Mucosa of descending colon (tissue), 3 donors: ENCODE data around the gene PLEKHH2. TPM values are rescaled to one million over a fixed set of nuclear protein-coding genes. Genes with fewer than 3 reads are reported as not detected.

ENCODE experiments used
- ATAC-seq: fragments of 200-7000 bp; cut with Tn5 transposase; one replicate; pipeline ENCODE4 v1.9.1; 2020; ENCODE audit warnings: mild to moderate bottlenecking, moderate library complexity
- DNase-seq, 3 donors: peaks; one replicate each; pipeline ENCODE4 v3.0.0-alpha.2; 2020
- H3K36me3 ChIP-seq: fragments of 200-600 bp; one replicate; pipeline ENCODE4 v1.8.0; 2021; ENCODE audit warnings: low read depth, mild to moderate bottlenecking
- H3K4me1 ChIP-seq: fragments of 200-600 bp; one replicate; pipeline ENCODE4 v1.8.0; 2021; ENCODE audit warnings: low read depth, mild to moderate bottlenecking
- H3K4me3 ChIP-seq: fragments of 200-600 bp; one replicate; pipeline ENCODE4 v1.8.0; 2021; ENCODE audit warnings: mild to moderate bottlenecking
- H3K9me3 ChIP-seq: fragments of 200-600 bp; one replicate; pipeline ENCODE4 v1.8.0; 2021; ENCODE audit warnings: mild to moderate bottlenecking
- CTCF ChIP-seq: fragments of 200-600 bp; IDR thresholded peaks from one replicate; pipeline ENCODE4 v1.8.0; 2022; ENCODE audit warnings: antibody characterized with exemption, mild to moderate bottlenecking
- intact Hi-C, 2 donors: fragments of 100-400 bp; cut with DNase I in 1 of 2; cut with micrococcal nuclease in 1 of 2; formaldehyde crosslinking; loops; one replicate each; pipeline versions ENCODE4 v1.11.0 to v1.11.1; 2022; cut with DNase I, micrococcal nuclease
- total RNA-seq, 3 donors: library from RNA; stranded (reverse); fragmentation: NEBNext Ultra II Directional in 2 of 3; extraction: Animal tissue kit (Norgen Biotek cat#: 25700) in 2 of 3; gene quantifications; one replicate each; pipeline versions ENCODE4 v1.2.1 to v1.2.4, GENCODE V29; 2021 to 2023
- donor health status: DM: no; HTN: no; CAD: no; lungs with moderate emphysema.
- donor health status: DM: no; HTN: no; CAD: no.
- donor health status: DM: no; HTN: yes; CAD: no.

Gene PLEKHH2
- total RNA-seq, 3 donors from 2014 or later, result 2.6 to 25.6 (median 4.1) TPM

GRCh38 chr2:43604674-43605073 lies 32.4 kb upstream of the PLEKHH2 start:
- Histone ChIP-seq H3K4me3 (no peak overlapping the region), H3K36me3 (no peaks in the 10 kb centered on the region), H3K9me3 (no peaks in the 10 kb centered on the region), H3K4me1 (no peaks in the 10 kb centered on the region)
- intact Hi-C loops, result no loop called here
- TF ChIP-seq CTCF, result no peak
- DNase-seq, result no peak
- ATAC-seq, result no peak

GRCh38 chr2:43605079-43605655 lies 31.9 kb upstream of the PLEKHH2 start:
- intact Hi-C loops, result no loop called here
- DNase-seq, result peak in 1 of 3 donors; percentile 17
- Histone ChIP-seq H3K36me3 (no peaks in the 10 kb centered on the region), H3K9me3 (no peaks in the 10 kb centered on the region), H3K4me3 (no peak overlapping the region), H3K4me1 (no peaks in the 10 kb centered on the region)
- peak; percentile 56 for ATAC-seq
- no peak for TF ChIP-seq CTCF

GRCh38 chr2:43605851-43606250 lies 31.2 kb upstream of the PLEKHH2 start:
- TF ChIP-seq CTCF, result no peak
- Histone ChIP-seq H3K9me3 (no peaks in the 10 kb centered on the region), H3K4me1 (no peaks in the 10 kb centered on the region), H3K36me3 (no peaks in the 10 kb centered on the region), H3K4me3 (no peak overlapping the region)
- no peak for DNase-seq
- intact Hi-C loops, result no loop called here
- no peak for ATAC-seq

- peak; percentile 77 for ATAC-seq
- DNase-seq, result peak in 1 of 3 donors; percentile 66
- H3K36me3 ChIP-seq, result no peaks in the 10 kb centered on the region
Observed at GRCh38 chr2:43609290-43609918, 27.7 kb upstream of the PLEKHH2 start.

GRCh38 chr2:43610361-43610760 lies 26.7 kb upstream of the PLEKHH2 start:
- intact Hi-C loops, result no loop called here

More at GRCh38 chr2:43609290-43609918, 27.7 kb upstream of the PLEKHH2 start:
- intact Hi-C loops, result no loop called here
- TF ChIP-seq CTCF, result peak; percentile 33
- Histone ChIP-seq H3K4me3 (no peak overlapping the region), H3K9me3 (no peaks in the 10 kb centered on the region), H3K4me1 (no peaks in the 10 kb centered on the region)

More at GRCh38 chr2:43610361-43610760, 26.7 kb upstream of the PLEKHH2 start:
- H3K4me3 ChIP-seq, result no peak overlapping the region
- H3K36me3 ChIP-seq, result no peaks in the 10 kb centered on the region
- H3K9me3 ChIP-seq, result no peaks in the 10 kb centered on the region
- H3K4me1 ChIP-seq, result no peaks in the 10 kb centered on the region
- DNase-seq, result no peak
- no peak for TF ChIP-seq CTCF
- no peak for ATAC-seq
